HTERT RPE-1 (cell line): ENCODE measurements around the gene ZNF446.
"Not testable (repeated sequence)": the region's sequence is repeated elsewhere in the genome, so short reads cannot be mapped to it uniquely, and the experiment has no call there.

Experiments
- in situ Hi-C: fragments of 300-500 bp; cut with MboI; formaldehyde crosslinking; loops from 4 replicates; pipeline ENCODE4 v1.14.3; 2020; ENCODE audit warnings: low sequenced_read_pairs

ZNF446 gene

GRCh38 chr19:58469241-58470013 lies 6.7 kb upstream of the ZNF446 start:
- in situ Hi-C loops = no loop called here

DNA sequence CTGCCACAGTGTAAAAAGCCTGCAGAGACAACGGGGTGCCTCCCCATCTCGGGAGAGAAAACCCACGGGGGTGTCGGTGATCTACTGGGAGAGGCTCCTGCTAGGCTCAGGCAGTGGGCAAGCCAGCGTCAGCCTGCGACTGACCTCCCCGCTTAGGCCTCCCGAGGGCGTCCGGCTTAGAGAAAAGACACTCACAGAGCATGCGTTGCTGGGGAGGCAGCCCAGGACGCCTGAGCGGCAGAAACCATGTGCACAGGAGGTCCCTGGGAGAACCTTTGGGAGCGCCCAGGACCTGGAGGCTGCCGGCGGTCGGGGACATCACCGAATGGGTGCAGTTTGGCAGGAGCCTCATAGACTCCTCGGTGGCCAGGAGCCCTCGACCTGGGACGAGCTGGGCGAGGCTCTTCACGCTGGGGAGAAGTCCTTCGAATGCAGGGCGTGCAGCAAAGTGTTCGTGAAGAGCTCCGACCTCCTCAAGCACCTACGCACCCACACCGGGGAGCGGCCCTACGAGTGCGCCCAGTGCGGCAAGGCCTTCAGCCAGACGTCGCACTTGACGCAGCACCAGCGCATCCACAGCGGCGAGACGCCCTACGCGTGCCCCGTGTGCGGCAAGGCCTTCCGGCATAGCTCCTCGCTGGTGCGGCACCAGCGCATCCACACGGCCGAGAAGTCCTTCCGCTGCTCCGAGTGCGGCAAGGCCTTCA lies 5.2 kb upstream of the ZNF446 start:
- in situ Hi-C loops = not testable (repeated sequence)

GRCh38 chr19:58471736-58472135 lies 4.4 kb upstream of the ZNF446 start:
- in situ Hi-C loops = no loop called here

GRCh38 chr19:58473775-58474174 lies 2.4 kb upstream of the ZNF446 start:
- in situ Hi-C loops = no loop called here

DNA sequence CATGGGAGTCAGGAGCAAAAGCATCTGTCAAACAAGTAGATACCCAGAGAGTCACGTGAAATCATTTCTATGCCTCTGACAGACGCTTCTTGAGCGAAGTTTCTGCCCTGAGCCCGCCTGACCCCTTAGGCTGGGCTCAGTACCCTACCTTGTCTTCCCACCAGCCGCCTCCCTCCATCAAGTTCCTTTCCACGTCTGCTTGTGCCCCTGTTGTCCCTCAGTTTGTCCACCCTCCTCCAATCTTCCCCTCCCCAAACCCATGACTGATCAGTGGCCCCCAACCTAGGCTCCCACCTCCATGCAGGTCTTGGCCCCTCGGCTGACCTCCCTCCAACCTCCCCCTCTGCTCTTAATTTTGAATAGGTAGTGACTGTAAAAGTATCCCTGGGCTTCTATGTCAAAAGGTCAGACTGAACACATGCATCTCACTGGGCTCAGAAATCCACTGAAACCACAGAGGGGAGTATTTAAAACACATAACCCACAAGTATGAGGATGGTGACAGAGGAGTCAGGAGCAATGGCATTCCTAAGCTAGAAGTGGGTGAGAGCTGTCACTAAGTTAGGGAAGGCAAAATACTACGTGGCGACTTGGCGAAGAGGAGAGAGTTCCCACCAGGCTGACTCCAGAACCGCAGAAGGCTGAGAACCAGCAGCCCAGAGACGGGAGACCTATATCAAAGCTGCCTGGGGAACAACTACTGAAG lies 1.7 kb upstream of the ZNF446 start:
- in situ Hi-C loops = no loop called here

DNA sequence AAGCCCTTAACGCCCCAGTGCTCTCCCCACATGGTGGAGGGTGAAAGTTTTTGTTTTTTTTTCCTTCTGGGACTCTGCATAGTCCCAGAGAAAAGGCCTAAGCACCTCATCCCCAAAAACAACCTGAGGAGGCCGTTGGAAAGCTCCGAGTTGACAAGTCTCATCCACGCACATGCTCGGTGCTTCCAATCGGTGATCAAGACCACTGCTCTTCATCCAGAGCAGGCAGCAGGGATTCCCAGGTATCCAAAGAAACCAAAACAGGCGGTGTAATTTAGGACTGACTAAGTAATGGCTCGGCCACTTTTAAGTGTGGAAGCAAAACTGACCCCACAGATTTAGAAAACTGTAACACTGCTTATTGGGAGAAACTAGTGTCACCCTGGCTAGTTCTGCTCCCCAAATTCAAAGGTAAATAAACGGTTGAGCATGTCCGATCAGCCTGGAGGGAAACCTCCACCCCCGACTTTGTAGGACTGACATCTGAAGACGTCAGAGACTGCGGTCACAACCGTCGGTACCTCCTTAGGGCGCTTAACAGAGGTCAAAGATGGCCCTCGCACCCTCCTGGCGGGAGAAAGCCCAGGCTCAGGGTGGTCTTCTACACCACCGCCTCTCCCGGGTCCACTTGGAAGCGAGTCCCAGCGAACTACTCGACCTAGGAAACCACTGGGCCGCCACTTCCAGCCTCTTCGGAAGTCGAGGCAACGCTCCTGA lies 997 bp upstream of the ZNF446 start:
- in situ Hi-C loops = no loop called here

- in situ Hi-C loops = no loop called here
Measured at GRCh38 chr19:58476498-58477015, 405 bp downstream of the ZNF446 start.

- in situ Hi-C loops = no loop called here
Measured at GRCh38 chr19:58477130-58477529, 978 bp downstream of the ZNF446 start.

GRCh38 chr19:58477871-58478270 lies 1.7 kb downstream of the ZNF446 start:
- in situ Hi-C loops = no loop called here

- in situ Hi-C loops = no loop called here
Measured at GRCh38 chr19:58479303-58479702, 3.2 kb downstream of the ZNF446 start.

DNA sequence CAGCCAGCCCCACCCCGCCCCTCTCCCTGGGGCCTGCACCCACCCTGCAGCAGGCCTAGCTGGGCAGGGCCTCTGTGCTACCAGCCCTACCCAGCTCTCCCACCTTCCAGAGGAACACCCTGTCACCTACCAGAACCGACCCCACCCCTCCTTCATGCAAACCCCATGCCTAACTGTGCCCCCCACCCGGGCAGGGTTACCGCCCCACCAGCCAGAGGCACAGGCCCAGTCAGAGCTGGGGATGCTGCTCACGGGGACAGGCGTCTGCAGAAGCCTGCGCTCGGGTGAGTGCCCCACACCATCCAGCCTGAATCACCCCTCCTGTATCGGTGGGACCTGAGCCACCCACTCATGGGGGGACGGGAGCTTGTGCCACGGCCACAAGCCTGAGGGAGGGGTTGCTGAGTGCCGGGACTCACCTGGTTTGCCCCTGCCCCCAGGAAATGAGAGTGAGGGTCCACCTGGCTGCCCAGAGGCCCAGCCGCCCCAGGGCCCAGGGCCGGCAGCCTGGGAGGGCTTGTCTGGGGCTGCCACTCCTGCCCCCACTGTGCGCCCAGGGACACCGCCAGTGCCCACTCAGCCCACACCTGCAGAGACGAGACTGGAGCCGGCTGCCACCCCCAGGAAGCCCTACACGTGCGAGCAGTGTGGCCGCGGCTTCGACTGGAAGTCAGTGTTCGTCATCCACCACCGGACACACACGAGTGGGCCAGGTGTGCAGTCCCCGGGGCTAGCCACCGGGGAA lies 3.8 kb downstream of the ZNF446 start:
- in situ Hi-C loops = no loop called here

- in situ Hi-C loops = no loop called here
Measured at GRCh38 chr19:58480481-58480830, 4.3 kb downstream of the ZNF446 start.

- in situ Hi-C loops = no loop called here
Measured at GRCh38 chr19:58480831-58481230, 4.7 kb downstream of the ZNF446 start.

- in situ Hi-C loops = no loop called here
Measured at GRCh38 chr19:58482372-58482771, 6.2 kb downstream of the ZNF446 start.

- in situ Hi-C loops = no loop called here
Measured at GRCh38 chr19:58483776-58484175, 7.6 kb downstream of the ZNF446 start.

DNA sequence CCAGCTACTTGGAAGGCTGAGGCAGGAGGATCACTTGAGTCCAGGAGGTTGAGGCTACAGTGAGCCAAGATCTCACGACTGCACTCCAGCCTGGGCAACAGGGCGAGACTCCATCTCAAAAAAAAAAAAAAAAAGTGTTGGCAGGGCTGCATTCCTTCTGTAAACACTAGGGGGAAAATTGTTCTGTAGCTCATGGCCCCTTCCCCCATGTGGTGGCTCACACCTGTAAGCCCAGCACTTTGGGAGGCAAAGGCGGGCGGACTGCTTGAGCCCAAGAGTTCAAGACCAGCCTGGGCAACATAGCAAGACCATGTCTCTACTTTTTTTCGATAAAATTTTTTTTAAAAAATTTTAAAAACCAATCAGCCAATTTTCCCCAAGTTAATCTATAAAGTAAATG lies 8.2 kb downstream of the ZNF446 start:
- in situ Hi-C loops = not testable (repeated sequence)

DNA sequence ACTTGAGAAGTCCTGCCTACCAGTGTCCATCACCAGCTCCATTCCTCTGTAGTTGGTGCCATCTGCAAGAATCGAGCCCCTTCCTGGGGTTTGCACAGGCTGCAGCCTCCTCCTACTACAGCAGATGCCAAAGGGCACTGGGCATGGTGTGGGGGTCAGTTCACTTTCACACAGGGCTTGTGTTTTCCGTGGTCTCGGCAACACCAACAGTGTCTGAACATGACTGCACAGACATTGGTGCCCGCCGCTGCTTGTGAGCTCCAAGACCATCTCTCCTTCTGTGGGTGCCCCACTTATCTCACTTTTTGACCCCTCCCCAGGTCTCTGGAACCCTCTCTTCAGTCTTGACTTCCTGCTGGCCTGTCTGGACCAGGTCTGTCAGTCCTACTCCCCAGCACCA lies 15.2 kb downstream of the ZNF446 start:
- in situ Hi-C loops = no loop called here

DNA sequence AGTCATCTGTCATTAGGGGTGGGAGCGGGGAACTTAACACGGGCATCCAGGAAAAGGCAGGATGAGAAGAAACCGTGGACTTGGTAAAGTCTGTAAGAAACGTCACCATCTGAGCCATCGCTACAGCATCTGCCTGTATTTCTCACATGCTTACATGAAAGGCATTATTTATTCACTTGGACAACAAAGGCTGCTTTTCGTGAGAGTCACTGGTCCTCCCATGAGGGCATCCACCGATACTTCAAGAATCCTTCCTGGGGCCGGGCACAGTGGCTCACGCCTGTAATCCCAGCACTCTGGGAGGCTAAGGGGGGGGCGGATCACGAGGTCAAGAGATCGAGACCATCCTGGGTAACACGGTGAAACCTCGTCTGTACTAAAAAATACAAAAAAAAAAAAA lies 16.1 kb downstream of the ZNF446 start:
- in situ Hi-C loops = no loop called here

DNA sequence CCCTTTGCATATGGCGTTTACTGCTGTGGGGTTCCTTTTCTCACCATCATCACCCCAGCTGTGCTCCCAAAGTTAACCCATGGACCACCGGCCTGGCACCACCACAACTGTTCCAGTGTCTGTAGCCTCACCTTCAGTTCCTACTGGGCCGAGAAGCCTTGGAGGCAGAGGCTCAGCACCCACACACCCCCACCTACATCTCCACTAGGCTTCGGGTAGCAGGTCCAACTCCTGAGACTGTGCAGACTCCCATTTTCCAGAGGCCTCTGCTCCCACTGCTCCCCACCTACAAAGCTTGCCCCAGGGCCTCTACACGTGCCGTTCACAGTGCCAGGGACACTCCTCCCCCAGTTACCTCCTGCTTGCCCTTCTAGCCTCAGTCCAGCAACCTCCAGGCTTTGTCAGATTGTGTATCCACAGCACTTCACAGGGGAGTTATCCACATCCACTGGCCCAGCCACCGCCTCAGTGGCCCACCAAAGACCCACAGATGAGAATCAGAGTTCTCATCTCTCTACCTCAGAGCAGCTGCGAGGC lies 21.6 kb downstream of the ZNF446 start:
- in situ Hi-C loops = no loop called here
